SK-N-SH (cell line): Measurements from ENCODE around the gene EID3. TPM values are rescaled to one million over a fixed set of nuclear protein-coding genes. Genes with fewer than 3 reads are reported as not detected.

ENCODE experiments used
- CTCF ChIA-PET: fragments of 300-600, 350-600 bp; formaldehyde crosslinking; extraction: SDS; loops from one replicate; lab custom pipeline; 2021; lab: Yijun Ruan, JAX
- POLR2A ChIA-PET: fragments of 350-600 bp; sonication (Branson Sonifier 250); formaldehyde crosslinking; extraction: SDS; loops from one replicate; lab custom pipeline; 2020; ENCODE audit warnings: antibody characterized with exemption, inconsistent platforms; lab: Yijun Ruan, JAX
- DNase-seq: peaks from one replicate; pipeline ENCODE4 v3.0.0; 2012
- H2AFZ ChIP-seq: fragments of 200-600 bp; sonication (generic); 2 replicates; pipeline ENCODE4 v1.8.1; 2016; ENCODE audit warnings: antibody characterized with exemption, mild to moderate bottlenecking, low read depth
- H3F3A ChIP-seq: fragments of 200-600 bp; sonication (generic); replicated peaks from 2 replicates; pipeline ENCODE3; 2016; ENCODE audit warnings: antibody characterized with exemption, mild to moderate bottlenecking; ENCODE audit not compliant: insufficient read depth
- H3K27ac ChIP-seq, 2 experiments: fragments of 200-500 bp in 1 of 2; fragments of 200-600 bp in 1 of 2; sonication (Bioruptor generic) in 1 of 2; sonication (generic), shearing (Covaris generic) in 1 of 2; 2 replicates each; pipeline versions ENCODE4 v1.5.1 to v1.6.1; 2014 to 2016; ENCODE audit warnings: low read depth in 2 of 2, inconsistent platforms in 1 of 2, low read length in 1 of 2, mild to moderate bottlenecking in 1 of 2, mixed read lengths in 1 of 2
- H3K27me3 ChIP-seq: fragments of 200-600 bp; sonication (generic), shearing (Covaris generic); 2 replicates; pipeline ENCODE4 v1.6.1; 2016; ENCODE audit warnings: mixed run types; ENCODE audit not compliant: insufficient read depth
- H3K36me3 ChIP-seq, 2 experiments: fragments of 200-500 bp in 1 of 2; fragments of 200-600 bp in 1 of 2; sonication (Bioruptor generic) in 1 of 2; sonication (generic) in 1 of 2; replicated peaks in 1 of 2; 2 replicates each; pipeline versions ENCODE3 to v1.5.1; 2014 to 2016; ENCODE audit warnings: low read length in 1 of 2, mild to moderate bottlenecking in 1 of 2; ENCODE audit not compliant: insufficient read depth in 2 of 2, control insufficient read depth in 1 of 2
- H3K4me1 ChIP-seq, 2 experiments: fragments of 200-500 bp in 1 of 2; fragments of 200-600 bp in 1 of 2; sonication (Bioruptor generic) in 1 of 2; sonication (generic), shearing (Covaris generic) in 1 of 2; 2 replicates each; pipeline versions ENCODE4 v1.5.1 to v1.6.1; 2014 to 2016; ENCODE audit warnings: low read depth in 1 of 2, low read length in 1 of 2, mixed run types in 1 of 2; ENCODE audit not compliant: insufficient read depth in 2 of 2, control insufficient read depth in 1 of 2
- H3K4me2 ChIP-seq: fragments of 200-600 bp; sonication (generic), shearing (Covaris generic); 2 replicates; pipeline ENCODE4 v1.6.1; 2017; ENCODE audit warnings: mixed run types
- H3K4me3 ChIP-seq, 2 experiments: fragments of 200-500 bp in 1 of 2; fragments of 200-600 bp in 1 of 2; sonication (Bioruptor generic) in 1 of 2; sonication (generic), shearing (Covaris generic) in 1 of 2; 2 replicates each; pipeline versions ENCODE4 v1.5.1 to v1.8.1; 2014 to 2016; ENCODE audit warnings: low read depth in 2 of 2, inconsistent platforms in 1 of 2, low read length in 1 of 2, mild to moderate bottlenecking in 1 of 2, mixed read lengths in 1 of 2, moderate library complexity in 1 of 2
- H3K79me2 ChIP-seq: fragments of 200-600 bp; sonication (generic); 2 replicates; pipeline ENCODE4 v1.8.1; 2017; ENCODE audit warnings: mild to moderate bottlenecking; ENCODE audit not compliant: insufficient read depth
- H3K9ac ChIP-seq: fragments of 200-600 bp; sonication (generic); 2 replicates; pipeline ENCODE4 v1.6.1; 2017; ENCODE audit warnings: mixed run types
- H3K9me2 ChIP-seq: fragments of 200-600 bp; sonication (generic); 2 replicates; pipeline ENCODE4 v1.6.1; 2017; ENCODE audit warnings: mixed run types
- H3K9me3 ChIP-seq: fragments of 200-600 bp; sonication (generic); 2 replicates; pipeline ENCODE4 v1.6.1; 2017; ENCODE audit warnings: mixed run types, mild to moderate bottlenecking, moderate library complexity
- H4K20me1 ChIP-seq: fragments of 200-600 bp; sonication (generic); 2 replicates; pipeline ENCODE4 v1.6.1; 2017; ENCODE audit warnings: mild to moderate bottlenecking, mixed run types; ENCODE audit not compliant: insufficient read depth
- CHD2 ChIP-seq: fragments of 150-350 bp; IDR thresholded peaks from 2 replicates; pipeline ENCODE4 v1.6.1; 2018; ENCODE audit warnings: low read length; ENCODE audit not compliant: partially characterized antibody
- CTCF ChIP-seq: fragments of 200-600 bp; sonication (generic); IDR thresholded peaks from 2 replicates; pipeline ENCODE4 v1.6.1; 2017; ENCODE audit warnings: antibody characterized with exemption, mild to moderate bottlenecking, moderate library complexity
- ELF1 ChIP-seq: IDR thresholded peaks from 2 replicates; pipeline ENCODE4 v1.4.0; 2012
- FOSL2 ChIP-seq: IDR thresholded peaks from 2 replicates; pipeline ENCODE4 v1.4.0; 2012; ENCODE audit warnings: low read depth, mild to moderate bottlenecking, moderate library complexity, borderline replicate concordance
- FOXJ3 ChIP-seq: sonication (generic); formaldehyde crosslinking; IDR thresholded peaks from 2 replicates; pipeline ENCODE4 v1.5.1; 2020; ENCODE audit warnings: mild to moderate bottlenecking, missing genetic modification reagents
- FOXM1 ChIP-seq: IDR thresholded peaks from 2 replicates; pipeline ENCODE4 v1.4.0; 2012; ENCODE audit warnings: low read depth, mild to moderate bottlenecking
- IRF3 ChIP-seq: fragments of 150-350 bp; IDR thresholded peaks from 2 replicates; pipeline ENCODE4 v1.6.1; 2016; ENCODE audit warnings: mild to moderate bottlenecking, low read depth, low read length
- JUND ChIP-seq: IDR thresholded peaks from 2 replicates; pipeline ENCODE4 v1.4.0; 2012
- NFIC ChIP-seq: IDR thresholded peaks from 2 replicates; pipeline ENCODE4 v1.4.0; 2012; ENCODE audit warnings: borderline replicate concordance
- NRF1 ChIP-seq: IDR thresholded peaks from 2 replicates; pipeline ENCODE4 v1.6.1; 2012; ENCODE audit warnings: low read depth, mild to moderate bottlenecking, low read length
- POLR2AphosphoS5 ChIP-seq: IDR thresholded peaks from 2 replicates; pipeline ENCODE4 v1.6.1; 2012; ENCODE audit warnings: low read depth, low read length
- RCOR1 ChIP-seq: fragments of 150-350 bp; IDR thresholded peaks from 2 replicates; pipeline ENCODE4 v1.6.1; 2017; ENCODE audit warnings: antibody characterized with exemption, low read length
- RFX5 ChIP-seq: IDR thresholded peaks from 2 replicates; pipeline ENCODE4 v1.6.1; 2012; ENCODE audit warnings: mild to moderate bottlenecking, improper control_type of control experiment, low read length
- TAF1 ChIP-seq: IDR thresholded peaks from 2 replicates; pipeline ENCODE4 v1.6.1; 2012; ENCODE audit warnings: low read depth, mild to moderate bottlenecking, low read length, moderate library complexity, borderline replicate concordance
- TCF12 ChIP-seq: IDR thresholded peaks from 2 replicates; pipeline ENCODE4 v1.4.0; 2012
- USF1 ChIP-seq: IDR thresholded peaks from 2 replicates; pipeline ENCODE4 v1.4.0; 2012; ENCODE audit warnings: low read depth, borderline replicate concordance
- YY1 ChIP-seq: IDR thresholded peaks from 2 replicates; pipeline ENCODE4 v1.4.0; 2012; ENCODE audit warnings: low read depth, mild to moderate bottlenecking
- ZBTB33 ChIP-seq: IDR thresholded peaks from 2 replicates; pipeline ENCODE4 v1.4.0; 2012; ENCODE audit warnings: low read depth, borderline replicate concordance
- WGBS: methylation state at CpG from one replicate; pipeline ENCODE4 v1.1.6; 2017; ENCODE audit warnings: low lambda C conversion rate; 5-methylcytosine and 5-hydroxymethylcytosine counted together
- polyA plus RNA-seq, 3 experiments: library from polyadenylated mRNA; depleted of rRNA; stranded (reverse); fragments of >200 nt; gene quantifications; 2 replicates each; pipeline ENCODE4 v1.2.3, GENCODE V29; 2012

EID3 gene
- polyA plus RNA-seq, 1 of the 3 experiments (the other 2 are of a cell fraction): 0.92 TPM

GRCh38 chr12:104333692-104334255 is 30.2 kb downstream of the EID3 start:
- H3K36me3 ChIP-seq: peaks cover 70 to 72% of the 10 kb centered on the region in 2 experiments
- H3K79me2 ChIP-seq: peaks cover 7% of the 10 kb centered on the region; the same call in 1 of the 2 replicates
- no peak for TF ChIP-seq RFX5
- no peak for TF ChIP-seq FOSL2
- no peak for TF ChIP-seq ELF1
- TF ChIP-seq FOXM1: no peak
- TF ChIP-seq FOXJ3 (CRISPR knock-in tag): no peak
- TF ChIP-seq ZBTB33: no peak
- no peak for TF ChIP-seq NFIC
- TF ChIP-seq TAF1: no peak
- no peak for TF ChIP-seq TCF12
- no peak for TF ChIP-seq JUND
- TF ChIP-seq NRF1: no peak
- TF ChIP-seq CHD2: no peak
- TF ChIP-seq YY1: no peak
- no peak for TF ChIP-seq IRF3
- no peak for TF ChIP-seq CTCF
- no peak for TF ChIP-seq POLR2AphosphoS5
- no peak for TF ChIP-seq USF1
- no peak for TF ChIP-seq RCOR1
- TF ChIP-seq, all 33 proteins: peak for 0
- ChIA-PET CTCF (no interaction called here), POLR2A (no interaction called here)
- Histone ChIP-seq H3K4me3 (no peak overlapping the region), H4K20me1 (no peaks in the 10 kb centered on the region), H3K27ac (no peak overlapping the region), H3K4me1 (no peaks in the 10 kb centered on the region), H3K9me2 (no peaks in the 10 kb centered on the region), H3K4me2 (no peak overlapping the region), H3K9me3 (no peaks in the 10 kb centered on the region), H3K27me3 (no peaks in the 10 kb centered on the region), H2AFZ (no peak overlapping the region), H3F3A (peaks cover 13% of the 10 kb centered on the region), H3K9ac (no peak overlapping the region)
- 95% methylated on average over 1 of the region's 1 CpG for WGBS
- DNase-seq: no peak
